B cell (primary cell): ENCODE results near the gene AEBP1.

ENCODE experiments used
- EZH2 ChIP-seq: IDR thresholded peaks from 2 replicates; pipeline ENCODE4 v1.6.1; 2012; ENCODE audit warnings: borderline replicate concordance, low read depth, mild to moderate bottlenecking, moderate library complexity, low read length; ENCODE audit not compliant: insufficient read depth, poor library complexity, severe bottlenecking
- TF ChIP-seq, protein P1 (sequence below): fragments of 200-600 bp; IDR thresholded peaks from one replicate; pipeline ENCODE4 v1.8.0; 2022; ENCODE audit warnings: antibody characterized with exemption, mild to moderate bottlenecking

DNA sequence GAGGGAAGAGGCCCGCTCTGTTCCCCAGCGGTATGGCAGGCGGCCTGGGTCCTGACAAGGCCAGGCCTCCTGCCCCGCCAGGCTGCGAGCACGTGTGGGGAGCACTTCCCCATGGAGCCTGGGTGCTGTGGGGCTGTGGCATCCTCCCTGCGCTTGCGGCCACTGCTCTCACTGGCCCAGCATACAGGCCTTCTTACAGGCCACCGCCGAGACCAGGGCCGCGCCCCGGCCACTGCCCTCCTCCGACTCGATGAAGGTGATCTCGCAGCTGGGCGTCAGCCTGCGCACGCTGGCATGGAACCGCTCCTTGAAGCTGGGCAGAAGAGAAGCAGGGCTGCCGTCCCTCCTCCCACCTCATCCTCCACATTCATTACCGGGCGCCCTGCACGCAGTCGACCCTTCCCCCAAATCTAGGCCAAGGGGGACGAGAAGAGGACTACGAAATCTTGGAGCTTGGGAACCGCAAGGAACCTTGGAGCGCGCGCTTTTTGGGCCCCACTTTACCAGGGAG lies 40.9 kb downstream of the AEBP1 start:
- no peak for TF ChIP-seq EZH2
- TF ChIP-seq, protein P1, sequence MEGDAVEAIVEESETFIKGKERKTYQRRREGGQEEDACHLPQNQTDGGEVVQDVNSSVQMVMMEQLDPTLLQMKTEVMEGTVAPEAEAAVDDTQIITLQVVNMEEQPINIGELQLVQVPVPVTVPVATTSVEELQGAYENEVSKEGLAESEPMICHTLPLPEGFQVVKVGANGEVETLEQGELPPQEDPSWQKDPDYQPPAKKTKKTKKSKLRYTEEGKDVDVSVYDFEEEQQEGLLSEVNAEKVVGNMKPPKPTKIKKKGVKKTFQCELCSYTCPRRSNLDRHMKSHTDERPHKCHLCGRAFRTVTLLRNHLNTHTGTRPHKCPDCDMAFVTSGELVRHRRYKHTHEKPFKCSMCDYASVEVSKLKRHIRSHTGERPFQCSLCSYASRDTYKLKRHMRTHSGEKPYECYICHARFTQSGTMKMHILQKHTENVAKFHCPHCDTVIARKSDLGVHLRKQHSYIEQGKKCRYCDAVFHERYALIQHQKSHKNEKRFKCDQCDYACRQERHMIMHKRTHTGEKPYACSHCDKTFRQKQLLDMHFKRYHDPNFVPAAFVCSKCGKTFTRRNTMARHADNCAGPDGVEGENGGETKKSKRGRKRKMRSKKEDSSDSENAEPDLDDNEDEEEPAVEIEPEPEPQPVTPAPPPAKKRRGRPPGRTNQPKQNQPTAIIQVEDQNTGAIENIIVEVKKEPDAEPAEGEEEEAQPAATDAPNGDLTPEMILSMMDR, result no peak
